Measurements from ENCODE around the gene BCAS3.
"Not testable (repeated sequence)": the region's sequence is repeated elsewhere in the genome, so short reads cannot be mapped to it uniquely, and the experiment has no call there.

BCAS3 gene

GRCh38 chr17:60802377-60802776, 124.7 kb downstream of the BCAS3 start:
- no peak for DNase-seq

GRCh38 chr17:60803059-60803458, 125.4 kb downstream of the BCAS3 start:
- no peak for DNase-seq

GRCh38 chr17:60804831-60805230, 127.2 kb downstream of the BCAS3 start:
- no peak for DNase-seq

GRCh38 chr17:60809421-60809820, 131.8 kb downstream of the BCAS3 start:
- no peak for DNase-seq

- not testable (repeated sequence) for DNase-seq
Measured at GRCh38 chr17:60814941-60815340, 137.3 kb downstream of the BCAS3 start.

GRCh38 chr17:60817192-60817591, 139.5 kb downstream of the BCAS3 start:
- DNase-seq: no peak

GRCh38 chr17:60819447-60820130, 141.9 kb downstream of the BCAS3 start:
- DNase-seq: no peak

- no peak for DNase-seq
Measured at GRCh38 chr17:60823515-60823914, 145.9 kb downstream of the BCAS3 start.

GRCh38 chr17:60825351-60825750, 147.7 kb downstream of the BCAS3 start:
- no peak for DNase-seq

- no peak for DNase-seq
Measured at GRCh38 chr17:60827943-60828342, 150.3 kb downstream of the BCAS3 start.

- DNase-seq: no peak
Measured at GRCh38 chr17:60832151-60832585, 154.5 kb downstream of the BCAS3 start.

GRCh38 chr17:60832631-60833030, 155.0 kb downstream of the BCAS3 start:
- DNase-seq: no peak

GRCh38 chr17:60840456-60840855, 162.8 kb downstream of the BCAS3 start:
- no peak for DNase-seq

GRCh38 chr17:60845012-60845411, 167.4 kb downstream of the BCAS3 start:
- DNase-seq: no peak

GRCh38 chr17:60846175-60846574, 168.5 kb downstream of the BCAS3 start:
- no peak for DNase-seq

GRCh38 chr17:60851181-60851580, 173.5 kb downstream of the BCAS3 start:
- no peak for DNase-seq

GRCh38 chr17:60857556-60858080, 180.0 kb downstream of the BCAS3 start:
- peak in 1 of 2 donors; percentile 21 for DNase-seq

GRCh38 chr17:60862482-60862881, 184.8 kb downstream of the BCAS3 start:
- no peak for DNase-seq

- no peak for DNase-seq
Measured at GRCh38 chr17:60863892-60864707, 186.4 kb downstream of the BCAS3 start.

GRCh38 chr17:60864708-60865005, 187.0 kb downstream of the BCAS3 start:
- DNase-seq: no peak

- no peak for DNase-seq
Measured at GRCh38 chr17:60874772-60875171, 197.1 kb downstream of the BCAS3 start.

- not testable (repeated sequence) for DNase-seq
Measured at GRCh38 chr17:60886731-60887613, 209.3 kb downstream of the BCAS3 start.

- no peak for DNase-seq
Measured at GRCh38 chr17:60887614-60888028, 210.0 kb downstream of the BCAS3 start.

Measured in hippocampal formation (tissue), 2 donors.